ENCODE data around the gene SLC6A20.
"Not testable (repeated sequence)": the region's sequence is repeated elsewhere in the genome, so short reads cannot be mapped to it uniquely, and the experiment has no call there.

SLC6A20 gene

GRCh38 chr3:45777746-45778386, 18.5 kb downstream of the SLC6A20 start:
- no peak for DNase-seq

GRCh38 chr3:45777111-45777745, 19.1 kb downstream of the SLC6A20 start:
- DNase-seq, result no peak

- no peak for DNase-seq
These were observed 19.7 kb downstream of the SLC6A20 start for GRCh38 chr3:45776611-45777010.

GRCh38 chr3:45776301-45776595, 20.1 kb downstream of the SLC6A20 start:
- no peak for DNase-seq

GRCh38 chr3:45775571-45776300, 20.6 kb downstream of the SLC6A20 start:
- no peak for DNase-seq

- no peak for DNase-seq
These were observed 21.5 kb downstream of the SLC6A20 start for GRCh38 chr3:45774581-45775521.

GRCh38 chr3:45773714-45774449, 22.5 kb downstream of the SLC6A20 start:
- DNase-seq, result no peak

GRCh38 chr3:45773072-45773471, 23.3 kb downstream of the SLC6A20 start:
- DNase-seq, result no peak

- no peak for DNase-seq
These were observed 23.8 kb downstream of the SLC6A20 start for GRCh38 chr3:45772341-45773035.

- no peak for DNase-seq
These were observed 24.5 kb downstream of the SLC6A20 start for GRCh38 chr3:45771831-45772230.

GRCh38 chr3:45771166-45771775, 25.1 kb downstream of the SLC6A20 start:
- DNase-seq, result no peak

GRCh38 chr3:45765958-45766357, 30.4 kb downstream of the SLC6A20 start:
- no peak for DNase-seq

GRCh38 chr3:45765266-45765851, 31.0 kb downstream of the SLC6A20 start:
- DNase-seq, result no peak

GRCh38 chr3:45763303-45763675, 33.0 kb downstream of the SLC6A20 start:
- DNase-seq, result no peak

- no peak for DNase-seq
These were observed 33.6 kb downstream of the SLC6A20 start for GRCh38 chr3:45762647-45763302.

- no peak for DNase-seq
These were observed 34.5 kb downstream of the SLC6A20 start for GRCh38 chr3:45761831-45762230.

GRCh38 chr3:45760878-45761711, 35.2 kb downstream of the SLC6A20 start:
- peak; percentile 44 to 67 for DNase-seq

GRCh38 chr3:45759851-45760250, 36.5 kb downstream of the SLC6A20 start:
- DNase-seq, result no peak

- no peak for DNase-seq
These were observed 37.5 kb downstream of the SLC6A20 start for GRCh38 chr3:45758871-45759270.

GRCh38 chr3:45757141-45757540, 39.2 kb downstream of the SLC6A20 start:
- not testable (repeated sequence) for DNase-seq
